BE2C (cell line): ENCODE measurements around the gene HBB.

Source experiments
- DNase-seq: peaks from one replicate; pipeline ENCODE4 v3.0.0-alpha.2; 2020
- H3K27me3 ChIP-seq: fragments of 250-450 bp; sonication (Bioruptor Pico); 2 replicates; pipeline ENCODE4 v1.5.1; 2020; ENCODE audit warnings: mild to moderate bottlenecking
- H3K36me3 ChIP-seq: fragments of 250-450 bp; sonication (Bioruptor Pico); 2 replicates; pipeline ENCODE4 v1.5.1; 2020; ENCODE audit warnings: mild to moderate bottlenecking
- H3K4me1 ChIP-seq: fragments of 250-450 bp; sonication (Bioruptor Pico); 2 replicates; pipeline ENCODE4 v1.5.1; 2020
- H3K4me3 ChIP-seq: 2 replicates; pipeline ENCODE4 v1.5.1; 2011; ENCODE audit warnings: low read depth, low read length
- H3K9me3 ChIP-seq: fragments of 250-450 bp; sonication (Bioruptor Pico); 2 replicates; pipeline ENCODE4 v1.5.1; 2020
- CTCF ChIP-seq: IDR thresholded peaks from 2 replicates; pipeline ENCODE4 v1.5.1; 2012; ENCODE audit warnings: mild to moderate bottlenecking, low read depth, low read length

HBB gene

GRCh38 chr11:5237420-5237819, 10.5 kb upstream of the HBB start:
- H3K4me1 ChIP-seq, result no peaks in the 10 kb centered on the region
- no peak overlapping the region for H3K4me3 ChIP-seq
- no peak for TF ChIP-seq CTCF
- no peaks in the 10 kb centered on the region for H3K36me3 ChIP-seq
- no peaks in the 10 kb centered on the region for H3K27me3 ChIP-seq
- DNase-seq, result no peak
- H3K9me3 ChIP-seq, result no peaks in the 10 kb centered on the region

GRCh38 chr11:5235364-5236095, 8.7 kb upstream of the HBB start:
- Histone ChIP-seq H3K9me3 (no peaks in the 10 kb centered on the region), H3K4me3 (no peak overlapping the region), H3K27me3 (no peaks in the 10 kb centered on the region), H3K4me1 (no peaks in the 10 kb centered on the region), H3K36me3 (no peaks in the 10 kb centered on the region)
- no peak for TF ChIP-seq CTCF
- no peak for DNase-seq

- H3K4me3 ChIP-seq, result no peak within 1 kb of the TSS
Measured at GRCh38 chr11:5234381-5234834, 7.5 kb upstream of the HBB start, which contains the start of gene HBD. Gene HBD, minus strand, starts transcription at chr11:5234483. Its CDS starts 50 bp downstream, at chr11:5234433.

GRCh38 chr11:5233307-5233706, 6.4 kb upstream of the HBB start:
- no peak for DNase-seq

More at GRCh38 chr11:5234381-5234834, 7.5 kb upstream of the HBB start, which contains the start of gene HBD:
- Histone ChIP-seq H3K27me3 (no peaks in the 10 kb centered on the region), H3K9me3 (no peaks in the 10 kb centered on the region), H3K4me1 (no peaks in the 10 kb centered on the region), H3K36me3 (no peaks in the 10 kb centered on the region)
- no peak for TF ChIP-seq CTCF
- DNase-seq, result no peak

GRCh38 chr11:5232821-5233220, 6.0 kb upstream of the HBB start:
- Histone ChIP-seq H3K4me1 (no peaks in the 10 kb centered on the region), H3K4me3 (no peak overlapping the region), H3K9me3 (no peaks in the 10 kb centered on the region), H3K36me3 (no peaks in the 10 kb centered on the region), H3K27me3 (no peaks in the 10 kb centered on the region)
- TF ChIP-seq CTCF, result no peak
- DNase-seq, result no peak

More at GRCh38 chr11:5233307-5233706, 6.4 kb upstream of the HBB start:
- no peak overlapping the region for H3K4me3 ChIP-seq
- no peaks in the 10 kb centered on the region for H3K4me1 ChIP-seq
- no peak for TF ChIP-seq CTCF
- no peaks in the 10 kb centered on the region for H3K27me3 ChIP-seq
- no peaks in the 10 kb centered on the region for H3K36me3 ChIP-seq
- H3K9me3 ChIP-seq, result no peaks in the 10 kb centered on the region

GRCh38 chr11:5232176-5232575, 5.3 kb upstream of the HBB start:
- DNase-seq, result no peak
- Histone ChIP-seq H3K4me1 (no peaks in the 10 kb centered on the region), H3K36me3 (no peaks in the 10 kb centered on the region), H3K9me3 (no peaks in the 10 kb centered on the region), H3K4me3 (no peak overlapping the region), H3K27me3 (no peaks in the 10 kb centered on the region)
- no peak for TF ChIP-seq CTCF
